IMR-90 (cell line): Measurements from ENCODE around the gene SYNM. TPM values are rescaled to one million over a fixed set of nuclear protein-coding genes. Genes with fewer than 3 reads are reported as not detected.

Source experiments
- ATAC-seq: fragments of 200-7000 bp; cut with Tn5 transposase; 2 replicates; pipeline ENCODE4 v1.9.1; 2020; ENCODE audit warnings: low read depth, mild to moderate bottlenecking, moderate library complexity
- BruUV-seq: library from RNA; stranded (reverse); fragments of 400-500 nt; replicated peaks from 2 replicates; lab custom pipeline; 2021; lab: Mats Ljungman, UMichigan
- CTCF ChIA-PET: fragments of 300-600 bp; formaldehyde crosslinking; extraction: SDS; loops from one replicate; lab custom pipeline; 2021; ENCODE audit warnings: antibody characterized with exemption; lab: Yijun Ruan, JAX
- POLR2A ChIA-PET: fragments of 300-600 bp; sonication (Branson Sonifier 250); formaldehyde crosslinking; loops from one replicate; lab custom pipeline; 2022; ENCODE audit warnings: antibody characterized with exemption; ENCODE audit not compliant: unreplicated experiment; lab: Charles Lee
- DNase-seq: peaks from one replicate; pipeline ENCODE4 v3.0.0; 2013
- H2AFZ ChIP-seq: replicated peaks from 2 replicates; pipeline ENCODE3; 2013; ENCODE audit warnings: low read length, mild to moderate bottlenecking; ENCODE audit not compliant: poor library complexity
- H2AK5ac ChIP-seq: 2 replicates; pipeline ENCODE4 v1.6.1; 2013; ENCODE audit warnings: low read depth, low read length, inconsistent platforms
- H2AK9ac ChIP-seq: replicated peaks from 2 replicates; pipeline ENCODE3; 2013; ENCODE audit warnings: mild to moderate bottlenecking, low read depth, low read length, moderate library complexity; ENCODE audit not compliant: poor library complexity
- H2BK120ac ChIP-seq: 2 replicates; pipeline ENCODE4 v1.6.1; 2013; ENCODE audit warnings: low read depth, low read length, inconsistent platforms
- H2BK15ac ChIP-seq: 3 replicates; pipeline ENCODE4 v1.6.1; 2013; ENCODE audit warnings: low read depth, low read length, inconsistent platforms
- H2BK20ac ChIP-seq: 2 replicates; pipeline ENCODE4 v1.6.1; 2013; ENCODE audit warnings: low read depth, mild to moderate bottlenecking, inconsistent platforms, low read length, moderate library complexity
- H2BK5ac ChIP-seq: 2 replicates; pipeline ENCODE4 v1.6.1; 2013; ENCODE audit warnings: mild to moderate bottlenecking, low read depth, low read length, inconsistent platforms; ENCODE audit not compliant: poor library complexity, severe bottlenecking
- H3K14ac ChIP-seq: replicated peaks from 2 replicates; pipeline ENCODE4 v1.6.1; 2013; ENCODE audit warnings: low read depth, low read length, inconsistent platforms
- H3K18ac ChIP-seq: 2 replicates; pipeline ENCODE4 v1.6.1; 2013; ENCODE audit warnings: low read depth, low read length, control low read depth
- H3K23ac ChIP-seq: 2 replicates; pipeline ENCODE4 v1.6.1; 2013; ENCODE audit warnings: low read depth, low read length, inconsistent platforms
- H3K27ac ChIP-seq: 2 replicates; pipeline ENCODE4 v1.5.1; 2013; ENCODE audit warnings: mild to moderate bottlenecking, control low read depth, low read length; ENCODE audit not compliant: insufficient read depth
- H3K27me3 ChIP-seq: 2 replicates; pipeline ENCODE4 v1.6.1; 2013; ENCODE audit warnings: low read length; ENCODE audit not compliant: control insufficient read depth, insufficient read depth
- H3K36me3 ChIP-seq: 2 replicates; pipeline ENCODE4 v1.6.1; 2013; ENCODE audit warnings: low read length, mixed read lengths; ENCODE audit not compliant: control insufficient read depth, insufficient read depth
- H3K4ac ChIP-seq: 2 replicates; pipeline ENCODE4 v1.6.1; 2013; ENCODE audit warnings: low read depth, low read length, inconsistent platforms
- H3K4me1 ChIP-seq: 2 replicates; pipeline ENCODE4 v1.6.1; 2013; ENCODE audit warnings: low read length, mixed read lengths; ENCODE audit not compliant: control insufficient read depth, insufficient read depth
- H3K4me2 ChIP-seq: 2 replicates; pipeline ENCODE4 v1.6.1; 2013; ENCODE audit warnings: low read depth, mild to moderate bottlenecking, control low read depth, low read length, moderate library complexity
- H3K4me3 ChIP-seq: 2 replicates; pipeline ENCODE4 v1.5.1; 2013; ENCODE audit warnings: low read depth, mild to moderate bottlenecking, control low read depth, low read length, moderate library complexity; ENCODE audit not compliant: insufficient read depth
- H3K56ac ChIP-seq: 2 replicates; pipeline ENCODE4 v1.6.1; 2013; ENCODE audit warnings: low read length, inconsistent platforms; ENCODE audit not compliant: insufficient read depth; ENCODE audit errors: extremely low read depth
- H3K79me1 ChIP-seq, 2 experiments: 2 replicates each; pipeline ENCODE4 v1.6.1; 2013; ENCODE audit warnings: low read length in 2 of 2, inconsistent platforms in 1 of 2, low read depth in 1 of 2
- H3K9ac ChIP-seq: 2 replicates; pipeline ENCODE4 v1.6.1; 2013; ENCODE audit warnings: low read depth, low read length, control low read depth
- H3K9me1 ChIP-seq: 2 replicates; pipeline ENCODE4 v1.6.1; 2013; ENCODE audit warnings: low read length, inconsistent platforms; ENCODE audit not compliant: insufficient read depth
- H3K9me3 ChIP-seq: 2 replicates; pipeline ENCODE4 v1.6.1; 2013; ENCODE audit warnings: low read length; ENCODE audit not compliant: control insufficient read depth, insufficient read depth
- H4K20me1 ChIP-seq: 2 replicates; pipeline ENCODE4 v1.6.1; 2013; ENCODE audit warnings: low read length, inconsistent platforms; ENCODE audit not compliant: insufficient read depth
- H4K5ac ChIP-seq: 2 replicates; pipeline ENCODE4 v1.6.1; 2013; ENCODE audit warnings: mild to moderate bottlenecking, low read depth, low read length, control low read depth
- H4K8ac ChIP-seq, 2 experiments: 2 replicates each; pipeline ENCODE4 v1.6.1; 2013; ENCODE audit warnings: low read depth in 2 of 2, low read length in 2 of 2, control low read depth in 1 of 2, inconsistent platforms in 1 of 2
- H4K91ac ChIP-seq: 2 replicates; pipeline ENCODE4 v1.6.1; 2013; ENCODE audit warnings: low read depth, low read length, inconsistent platforms; ENCODE audit not compliant: insufficient read depth
- BHLHE40 ChIP-seq: fragments of 150-350 bp; IDR thresholded peaks from 2 replicates; pipeline ENCODE4 v1.6.1; 2016; ENCODE audit warnings: mild to moderate bottlenecking, low read depth, low read length
- CEBPB ChIP-seq: IDR thresholded peaks from 2 replicates; pipeline ENCODE4 v1.6.1; 2012; ENCODE audit warnings: low read depth, low read length, improper control_type of control experiment
- CHD1 ChIP-seq: IDR thresholded peaks from 2 replicates; pipeline ENCODE4 v1.6.1; 2012; ENCODE audit warnings: low read depth, low read length, improper control_type of control experiment
- ELK1 ChIP-seq: fragments of 150-350 bp; IDR thresholded peaks from 2 replicates; pipeline ENCODE4 v1.6.1; 2016; ENCODE audit warnings: low read depth, mild to moderate bottlenecking, low read length, moderate library complexity, borderline replicate concordance
- FOS ChIP-seq: fragments of 150-350 bp; IDR thresholded peaks from 2 replicates; pipeline ENCODE4 v1.6.1; 2016; ENCODE audit warnings: low read depth, low read length
- MAFK ChIP-seq: IDR thresholded peaks from 2 replicates; pipeline ENCODE4 v1.6.1; 2012; ENCODE audit warnings: low read depth, low read length, improper control_type of control experiment
- MXI1 ChIP-seq: IDR thresholded peaks from 2 replicates; pipeline ENCODE4 v1.6.1; 2012; ENCODE audit warnings: low read depth, mild to moderate bottlenecking, low read length, moderate library complexity, borderline replicate concordance
- NFE2L2 ChIP-seq: fragments of 150-350 bp; IDR thresholded peaks from 2 replicates; pipeline ENCODE4 v1.6.1; 2016; ENCODE audit warnings: low read depth, mild to moderate bottlenecking, low read length
- POLR2A ChIP-seq: IDR thresholded peaks from 2 replicates; pipeline ENCODE4 v1.6.1; 2012; ENCODE audit warnings: mild to moderate bottlenecking, low read depth, low read length
- RCOR1 ChIP-seq: IDR thresholded peaks from 2 replicates; pipeline ENCODE4 v1.6.1; 2012; ENCODE audit warnings: mild to moderate bottlenecking, low read length, improper control_type of control experiment; ENCODE audit not compliant: insufficient replicate concordance
- RFX5 ChIP-seq: IDR thresholded peaks from 2 replicates; pipeline ENCODE4 v1.8.0; 2012; ENCODE audit warnings: low read depth, mild to moderate bottlenecking, low read length, moderate library complexity
- WGBS, 2 experiments: methylation state at CpG; one replicate each; pipeline versions ENCODE4 v1.1.5 to v1.1.7; 2013; ENCODE audit warnings: missing lambda C conversion rate in 2 of 2; ENCODE audit not compliant: insufficient read length in 1 of 2; ENCODE audit errors: extremely low coverage in 2 of 2; 5-methylcytosine and 5-hydroxymethylcytosine counted together
- dilution Hi-C: fragments of 300-500 bp; cut with HindIII; formaldehyde crosslinking; loops from one replicate; pipeline ENCODE4 v1.14.3; 2018; ENCODE audit warnings: low sequenced_read_pairs; ENCODE audit not compliant: unreplicated experiment
- in situ Hi-C: fragments of 300-500 bp; cut with MboI; formaldehyde crosslinking; loops from 3 replicates; pipeline ENCODE4 v1.14.3; 2019; ENCODE audit warnings: low sequenced_read_pairs, inconsistent platforms, mixed read lengths
- intact Hi-C: fragments of 100-400 bp; cut with micrococcal nuclease; formaldehyde crosslinking; loops from 2 replicates; pipeline ENCODE4 v1.10.0; 2022
- polyA plus RNA-seq, 3 experiments: library from polyadenylated mRNA; depleted of rRNA; stranded (reverse); fragments of >200 nt; gene quantifications; 2 replicates each; pipeline ENCODE4 v1.2.3, GENCODE V29; 2012; ENCODE audit warnings: low replicate concordance in 1 of 3
- total RNA-seq: library from RNA; depleted of rRNA; stranded (reverse); fragments of >200 nt; gene quantifications from 2 replicates; pipeline ENCODE4 v1.2.3, GENCODE V29; 2012
- TF ChIP-seq, protein P1 (sequence below): fragments of 150-350 bp; IDR thresholded peaks from 2 replicates; pipeline ENCODE4 v1.6.1; 2017; ENCODE audit warnings: mild to moderate bottlenecking, antibody characterized with exemption, low read length, low read depth
- TF ChIP-seq, protein P2 (sequence below): conservative IDR thresholded peaks from 2 replicates; pipeline ENCODE4 v1.5.1; 2012; ENCODE audit warnings: mild to moderate bottlenecking, low read depth, low read length, improper control_type of control experiment

The SYNM gene
- total and polyA plus RNA-seq, 2 of the 4 experiments (the other 2 are of a cell fraction), result 2.1 to 3.4 TPM

GRCh38 chr15:99122831-99123712 is 18.2 kb downstream of the SYNM start:
- in situ Hi-C loops, result loop anchor here (25.0 kb wide), 1 partner anchor 614 kb away; the partner anchor contains the start of gene LYSMD4
- TF ChIP-seq POLR2A (no peak; the same call in 1 of the 2 replicates), CHD1 (no peak), FOS (no peak), MXI1 (no peak), NFE2L2 (no peak), MAFK (no peak), RCOR1 (no peak), CEBPB (no peak), RFX5 (no peak), ELK1 (no peak), BHLHE40 (no peak)
- TF ChIP-seq, protein P1, sequence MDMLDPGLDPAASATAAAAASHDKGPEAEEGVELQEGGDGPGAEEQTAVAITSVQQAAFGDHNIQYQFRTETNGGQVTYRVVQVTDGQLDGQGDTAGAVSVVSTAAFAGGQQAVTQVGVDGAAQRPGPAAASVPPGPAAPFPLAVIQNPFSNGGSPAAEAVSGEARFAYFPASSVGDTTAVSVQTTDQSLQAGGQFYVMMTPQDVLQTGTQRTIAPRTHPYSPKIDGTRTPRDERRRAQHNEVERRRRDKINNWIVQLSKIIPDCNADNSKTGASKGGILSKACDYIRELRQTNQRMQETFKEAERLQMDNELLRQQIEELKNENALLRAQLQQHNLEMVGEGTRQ, result no peak
- TF ChIP-seq, protein P2, sequence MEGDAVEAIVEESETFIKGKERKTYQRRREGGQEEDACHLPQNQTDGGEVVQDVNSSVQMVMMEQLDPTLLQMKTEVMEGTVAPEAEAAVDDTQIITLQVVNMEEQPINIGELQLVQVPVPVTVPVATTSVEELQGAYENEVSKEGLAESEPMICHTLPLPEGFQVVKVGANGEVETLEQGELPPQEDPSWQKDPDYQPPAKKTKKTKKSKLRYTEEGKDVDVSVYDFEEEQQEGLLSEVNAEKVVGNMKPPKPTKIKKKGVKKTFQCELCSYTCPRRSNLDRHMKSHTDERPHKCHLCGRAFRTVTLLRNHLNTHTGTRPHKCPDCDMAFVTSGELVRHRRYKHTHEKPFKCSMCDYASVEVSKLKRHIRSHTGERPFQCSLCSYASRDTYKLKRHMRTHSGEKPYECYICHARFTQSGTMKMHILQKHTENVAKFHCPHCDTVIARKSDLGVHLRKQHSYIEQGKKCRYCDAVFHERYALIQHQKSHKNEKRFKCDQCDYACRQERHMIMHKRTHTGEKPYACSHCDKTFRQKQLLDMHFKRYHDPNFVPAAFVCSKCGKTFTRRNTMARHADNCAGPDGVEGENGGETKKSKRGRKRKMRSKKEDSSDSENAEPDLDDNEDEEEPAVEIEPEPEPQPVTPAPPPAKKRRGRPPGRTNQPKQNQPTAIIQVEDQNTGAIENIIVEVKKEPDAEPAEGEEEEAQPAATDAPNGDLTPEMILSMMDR, result no peak

More at GRCh38 chr15:99122831-99123712, 18.2 kb downstream of the SYNM start:
- peak overlapping the region; percentile 81 for H3K4ac ChIP-seq
- peak overlapping the region; percentile 31; the same call in 1 of the 2 replicates for H3K18ac ChIP-seq
- H3K27ac ChIP-seq, result peak overlapping the region; percentile 71
- peak overlapping the region in 1 of 2 experiments; percentile 78; a peak in 2 of 4 replicates for H4K8ac ChIP-seq
- H3K4me2 ChIP-seq, result peak overlapping the region; percentile 57
- H3K36me3 ChIP-seq, result peaks cover 2% of the 10 kb centered on the region; the same call in 1 of the 2 replicates
- H3K79me1 ChIP-seq, result peaks cover 5 to 24% of the 10 kb centered on the region in 2 experiments; a peak in 3 of 4 replicates
- peaks cover 14% of the 10 kb centered on the region for H3K4me1 ChIP-seq
- CTCF ChIA-PET, result no interaction called here
- POLR2A ChIA-PET, result no interaction called here
- peak overlapping the region; percentile 39; the same call in 1 of the 2 replicates for H4K5ac ChIP-seq
- dilution Hi-C loops, result loop anchor here (25.0 kb wide), 1 partner anchor 89 kb away; no protein-coding TSS in a partner anchor
- peak overlapping the region; percentile 77 for H2BK5ac ChIP-seq
- H2AK5ac ChIP-seq, result peak overlapping the region; percentile 89
- no peak for ATAC-seq
- no peaks in the 10 kb centered on the region; the same call in 1 of the 2 replicates for H4K20me1 ChIP-seq
- H2AFZ ChIP-seq, result peak overlapping the region; percentile 75
- peak overlapping the region; percentile 83 for H2AK9ac ChIP-seq
- H3K14ac ChIP-seq, result peak overlapping the region; percentile 42
- whole genome bisulfite sequencing, 2 experiments, result 34% methylated on average over 9 of the region's 22 CpGs; no CpG with 5 or more reads in 1 of the 2 experiments
- no peak for DNase-seq
- H2BK120ac ChIP-seq, result peak overlapping the region; percentile 88
- H4K91ac ChIP-seq, result peak overlapping the region; percentile 64
- H2BK15ac ChIP-seq, result peak overlapping the region; percentile 60; the same call in 2 of the 3 replicates
- no peaks in the 10 kb centered on the region for H3K27me3 ChIP-seq
- H3K23ac ChIP-seq, result peak overlapping the region; percentile 63; the same call in 1 of the 2 replicates
- H2BK20ac ChIP-seq, result peak overlapping the region; percentile 73
- intact Hi-C loops, result loop anchor here (5.0 kb wide), 1 partner anchor 89 kb away; no protein-coding TSS in a partner anchor
- H3K56ac ChIP-seq, result 0 out of 2 replicates have a peak overlapping the region, but pooled peaks have one; percentile 25
- no peaks in the 10 kb centered on the region for H3K9me3 ChIP-seq
- no peak overlapping the region for H3K4me3 ChIP-seq
- H3K9ac ChIP-seq, result peak overlapping the region; percentile 6; the same call in 1 of the 2 replicates
- peaks cover 22% of the 10 kb centered on the region for H3K9me1 ChIP-seq
- no TSS peak for BruUV-seq
